Stimulated activated memory B cell treated with anti-CD40 and anti-IgM and Interleukin-4, amounts not matched to agents 10 μg/mL and 1 μg/mL and 100 μg/mL, for 72 hours (primary cell): ENCODE results near the gene MEGF10.

Source experiments
- ATAC-seq: fragments of 150-1000 bp; cut with Tn5 transposase; 2 replicates; pipeline ENCODE4 v1.10.0; 2021
- H3K27ac Mint-ChIP-seq: one replicate; pipeline ENCODE4 v1.8.0; 2022; ENCODE audit warnings: mild to moderate bottlenecking, mixed read lengths
- H3K27me3 Mint-ChIP-seq: one replicate; pipeline ENCODE4 v1.8.0; 2022; ENCODE audit warnings: mixed read lengths
- H3K36me3 Mint-ChIP-seq: one replicate; pipeline ENCODE4 v1.8.0; 2022; ENCODE audit warnings: mixed read lengths
- H3K4me1 Mint-ChIP-seq: one replicate; pipeline ENCODE4 v1.8.0; 2022; ENCODE audit warnings: mixed read lengths
- H3K4me3 Mint-ChIP-seq: one replicate; pipeline ENCODE4 v1.8.0; 2022; ENCODE audit warnings: mild to moderate bottlenecking, moderate library complexity, mixed read lengths
- H3K9me3 Mint-ChIP-seq: one replicate; pipeline ENCODE4 v1.8.0; 2022; ENCODE audit warnings: mixed read lengths

Gene MEGF10

DNA sequence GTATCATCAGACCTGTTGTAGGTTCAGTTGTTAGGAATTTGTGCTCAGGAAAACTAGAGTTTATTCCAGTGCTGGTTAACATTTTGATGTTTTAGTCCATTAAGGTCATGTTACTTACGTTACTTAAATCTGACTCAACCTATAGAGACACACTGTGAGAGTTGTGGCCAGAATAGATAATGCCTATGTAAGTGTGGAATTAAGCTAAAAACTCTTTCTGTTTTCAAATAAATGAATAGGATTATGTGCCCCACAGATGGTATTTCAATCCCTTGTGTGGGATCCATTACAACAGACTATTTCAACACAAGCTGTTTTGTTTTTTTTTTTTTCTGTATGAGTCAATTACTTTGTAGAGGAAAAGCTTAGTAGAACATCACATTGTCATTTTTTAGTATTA lies 68.1 kb downstream of the MEGF10 start:
- Mint-ChIP-seq H3K27ac (no peak overlapping the region), H3K9me3 (no peaks in the 10 kb centered on the region), H3K36me3 (no peaks in the 10 kb centered on the region), H3K4me3 (no peak overlapping the region), H3K4me1 (no peaks in the 10 kb centered on the region), H3K27me3 (peaks cover 38% of the 10 kb centered on the region)
- no peak for ATAC-seq

DNA sequence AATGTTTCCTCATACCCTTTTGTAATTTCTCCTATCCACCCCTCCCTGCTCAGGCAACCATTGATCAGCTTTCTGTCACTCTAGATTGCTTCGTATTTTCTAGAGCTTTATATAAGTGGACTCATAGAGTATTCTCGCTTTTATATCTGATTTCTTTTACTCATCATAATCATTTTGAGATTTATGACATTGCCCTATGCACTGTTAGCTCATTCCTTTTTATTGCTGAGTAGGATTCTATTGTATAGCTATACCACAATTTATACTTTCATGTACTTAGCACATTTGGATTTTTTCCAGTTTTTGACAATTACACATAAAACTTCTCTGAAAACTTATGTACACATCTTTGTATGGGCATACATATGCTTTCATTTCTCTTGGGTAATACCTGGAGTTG lies 68.9 kb downstream of the MEGF10 start:
- no peaks in the 10 kb centered on the region for H3K9me3 Mint-ChIP-seq
- peaks cover 39% of the 10 kb centered on the region for H3K27me3 Mint-ChIP-seq
- H3K4me3 Mint-ChIP-seq = no peak overlapping the region
- H3K36me3 Mint-ChIP-seq = no peaks in the 10 kb centered on the region
- H3K4me1 Mint-ChIP-seq = no peaks in the 10 kb centered on the region
- H3K27ac Mint-ChIP-seq = no peak overlapping the region
- no peak for ATAC-seq

DNA sequence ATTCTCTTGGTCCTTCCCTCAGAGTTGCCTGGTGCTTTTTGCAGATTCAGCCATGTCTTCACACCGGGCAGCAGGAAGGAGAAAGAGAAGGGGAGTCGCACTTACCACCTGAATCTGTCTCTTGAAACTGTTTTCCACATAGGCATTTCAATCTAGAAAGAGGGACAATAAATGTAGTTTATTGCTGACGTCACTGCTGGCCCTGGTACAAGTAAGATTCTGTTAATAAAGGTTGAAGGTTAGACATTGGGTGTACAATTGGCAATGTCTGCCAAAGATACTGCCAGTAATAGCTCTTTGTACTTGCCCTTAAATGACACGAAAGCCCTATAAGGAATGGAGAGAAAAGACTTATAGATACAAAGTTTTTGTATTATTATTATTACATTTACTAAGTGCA lies 72.8 kb downstream of the MEGF10 start:
- Mint-ChIP-seq H3K27me3 (peaks cover 46% of the 10 kb centered on the region), H3K36me3 (no peaks in the 10 kb centered on the region), H3K4me1 (no peaks in the 10 kb centered on the region), H3K4me3 (no peak overlapping the region), H3K9me3 (no peaks in the 10 kb centered on the region), H3K27ac (no peak overlapping the region)
- ATAC-seq = no peak

DNA sequence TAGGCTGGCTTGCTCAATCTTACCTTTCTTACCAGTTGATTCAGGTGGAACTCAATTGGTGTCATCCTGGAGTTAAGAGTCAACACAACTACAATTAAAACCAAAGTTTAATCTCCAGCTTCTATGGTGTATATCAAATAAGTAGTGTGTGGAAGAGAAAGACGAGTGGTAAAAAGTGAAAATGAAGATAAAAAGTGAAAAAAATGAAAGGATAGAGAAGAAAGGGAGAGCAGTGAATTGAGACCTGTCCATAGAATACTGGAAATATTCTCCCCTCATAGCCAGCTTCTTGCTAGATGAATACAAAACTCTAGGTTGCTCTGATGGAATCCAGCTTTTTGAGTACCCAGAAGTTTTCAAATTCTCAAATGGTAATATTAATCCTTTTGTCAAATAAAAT lies 76.4 kb downstream of the MEGF10 start:
- H3K27ac Mint-ChIP-seq = no peak overlapping the region
- no peaks in the 10 kb centered on the region for H3K4me1 Mint-ChIP-seq
- no peaks in the 10 kb centered on the region for H3K9me3 Mint-ChIP-seq
- H3K36me3 Mint-ChIP-seq = no peaks in the 10 kb centered on the region
- no peak overlapping the region for H3K4me3 Mint-ChIP-seq
- peaks cover 46% of the 10 kb centered on the region for H3K27me3 Mint-ChIP-seq
- no peak for ATAC-seq

DNA sequence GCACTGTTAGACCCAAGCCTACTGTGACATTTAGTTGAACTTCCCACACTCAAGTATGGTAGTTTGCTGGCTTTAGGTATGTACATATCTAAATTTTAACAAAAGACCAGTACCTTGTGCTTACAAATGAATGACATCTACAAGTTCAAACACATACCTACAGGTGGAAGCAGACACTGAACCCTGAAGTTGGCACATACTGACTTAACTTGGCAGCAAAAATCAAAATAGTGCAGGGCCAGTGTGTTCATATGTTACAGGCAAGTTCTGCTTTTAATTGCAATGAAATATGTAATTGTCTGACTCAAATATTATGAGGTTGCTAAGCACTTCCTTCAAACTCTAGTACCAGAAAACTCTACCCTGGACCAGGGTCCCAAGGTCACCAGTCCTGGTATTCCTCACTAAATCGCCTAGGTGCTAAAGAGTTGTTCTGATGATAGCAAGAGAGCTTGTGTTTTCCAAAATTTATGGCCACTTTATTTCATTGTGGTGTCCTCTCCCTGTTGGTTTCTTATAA lies 77.4 kb downstream of the MEGF10 start:
- no peaks in the 10 kb centered on the region for H3K4me1 Mint-ChIP-seq
- no peak overlapping the region for H3K27ac Mint-ChIP-seq
- peaks cover 39% of the 10 kb centered on the region for H3K27me3 Mint-ChIP-seq
- H3K9me3 Mint-ChIP-seq = no peaks in the 10 kb centered on the region
- no peak overlapping the region for H3K4me3 Mint-ChIP-seq
- no peaks in the 10 kb centered on the region for H3K36me3 Mint-ChIP-seq
- no peak for ATAC-seq

DNA sequence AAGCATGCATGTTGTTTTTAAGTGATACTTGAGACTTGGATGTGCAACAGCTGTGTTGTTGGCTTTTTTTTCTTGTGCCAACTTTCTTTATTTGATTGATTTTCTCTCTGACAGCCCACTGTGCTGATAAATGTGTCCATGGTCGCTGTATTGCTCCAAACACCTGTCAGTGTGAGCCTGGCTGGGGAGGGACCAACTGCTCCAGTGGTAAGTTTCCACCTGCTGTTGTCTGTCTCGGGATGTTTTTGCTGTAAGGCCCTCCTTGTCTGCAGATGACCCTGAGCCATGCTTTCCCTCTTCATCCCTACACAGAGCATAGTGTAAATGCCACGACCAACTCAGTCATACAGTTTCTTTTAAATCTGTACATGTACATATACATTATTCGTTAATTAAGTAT lies 79.2 kb downstream of the MEGF10 start:
- Mint-ChIP-seq H3K36me3 (no peaks in the 10 kb centered on the region), H3K27ac (no peak overlapping the region), H3K4me3 (no peak overlapping the region), H3K27me3 (peaks cover 21% of the 10 kb centered on the region), H3K4me1 (no peaks in the 10 kb centered on the region), H3K9me3 (no peaks in the 10 kb centered on the region)
- no peak for ATAC-seq

DNA sequence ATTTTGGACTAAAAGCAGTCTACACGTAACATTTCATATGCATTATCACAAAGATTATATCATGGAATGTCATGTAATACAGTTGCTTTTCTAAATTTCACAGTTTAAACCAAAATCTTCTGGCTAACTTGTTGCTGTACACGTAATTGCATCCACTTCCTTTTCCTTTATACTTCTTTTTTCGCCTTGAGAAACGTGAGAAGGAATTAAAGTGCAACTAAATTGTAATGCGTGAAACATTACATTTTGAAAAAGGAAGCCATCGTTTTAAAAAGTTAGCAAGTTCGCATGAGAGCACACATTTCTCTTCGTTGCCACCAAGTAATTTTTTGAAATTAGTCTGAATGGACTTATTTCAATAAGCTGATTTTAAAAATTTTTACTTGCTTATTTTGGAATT lies 80.0 kb downstream of the MEGF10 start:
- Mint-ChIP-seq H3K9me3 (no peaks in the 10 kb centered on the region), H3K4me3 (no peak overlapping the region), H3K27ac (no peak overlapping the region), H3K36me3 (no peaks in the 10 kb centered on the region), H3K27me3 (peaks cover 16% of the 10 kb centered on the region), H3K4me1 (no peaks in the 10 kb centered on the region)
- ATAC-seq = no peak

DNA sequence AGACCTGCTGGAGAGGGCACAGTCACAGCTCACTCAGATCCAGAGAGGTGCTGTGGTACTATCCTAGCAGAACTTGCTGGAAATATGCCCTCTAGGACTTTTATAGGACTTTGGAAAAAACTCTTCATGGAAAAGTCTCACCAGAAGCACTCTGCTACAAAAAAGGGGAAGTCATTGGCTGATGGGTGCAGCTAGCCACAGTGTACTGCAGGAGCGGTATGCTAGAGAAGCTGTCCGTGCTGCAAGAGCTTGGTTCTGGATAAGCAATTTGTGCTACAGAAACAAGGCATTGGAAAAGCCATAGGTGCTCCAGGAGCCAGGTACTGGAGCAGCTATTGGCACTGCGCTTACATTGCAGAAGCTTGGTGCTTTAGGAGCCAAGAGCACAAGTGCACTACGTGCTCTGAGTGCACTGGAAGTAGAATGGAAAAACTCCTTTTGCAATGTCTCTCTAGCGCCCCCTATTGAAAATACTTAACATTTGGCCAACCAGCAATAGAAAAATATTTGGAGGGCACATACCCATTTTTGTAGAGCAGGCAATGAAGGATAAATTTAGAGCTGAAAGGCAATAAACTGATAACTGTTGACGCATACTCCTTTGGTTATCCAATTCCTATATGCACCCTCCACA lies 83.4 kb downstream of the MEGF10 start:
- no peaks in the 10 kb centered on the region for H3K36me3 Mint-ChIP-seq
- no peak for ATAC-seq
- H3K4me1 Mint-ChIP-seq = no peaks in the 10 kb centered on the region
- peaks cover 4% of the 10 kb centered on the region for H3K27me3 Mint-ChIP-seq
- H3K27ac Mint-ChIP-seq = no peak overlapping the region
- no peaks in the 10 kb centered on the region for H3K9me3 Mint-ChIP-seq
- H3K4me3 Mint-ChIP-seq = no peak overlapping the region

DNA sequence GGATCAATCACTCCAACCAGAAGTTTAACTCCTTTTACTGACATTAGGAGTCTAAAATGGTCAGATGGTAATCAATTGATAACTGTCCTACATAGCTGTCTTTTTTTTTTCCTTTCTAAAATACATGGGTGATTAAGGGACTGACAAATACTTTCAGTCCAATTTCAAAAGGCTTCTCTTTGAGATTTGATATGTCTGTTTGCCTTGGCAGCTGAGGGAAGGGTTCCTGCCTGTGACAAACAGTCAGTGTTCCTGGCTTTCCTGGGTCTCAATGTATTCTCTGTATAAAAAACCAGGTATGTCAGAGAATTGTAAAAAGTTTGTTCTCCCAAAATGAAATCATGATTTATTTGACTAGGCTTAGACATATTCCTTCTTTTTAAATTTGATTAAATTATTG lies 84.5 kb downstream of the MEGF10 start:
- no peaks in the 10 kb centered on the region for H3K36me3 Mint-ChIP-seq

DNA sequence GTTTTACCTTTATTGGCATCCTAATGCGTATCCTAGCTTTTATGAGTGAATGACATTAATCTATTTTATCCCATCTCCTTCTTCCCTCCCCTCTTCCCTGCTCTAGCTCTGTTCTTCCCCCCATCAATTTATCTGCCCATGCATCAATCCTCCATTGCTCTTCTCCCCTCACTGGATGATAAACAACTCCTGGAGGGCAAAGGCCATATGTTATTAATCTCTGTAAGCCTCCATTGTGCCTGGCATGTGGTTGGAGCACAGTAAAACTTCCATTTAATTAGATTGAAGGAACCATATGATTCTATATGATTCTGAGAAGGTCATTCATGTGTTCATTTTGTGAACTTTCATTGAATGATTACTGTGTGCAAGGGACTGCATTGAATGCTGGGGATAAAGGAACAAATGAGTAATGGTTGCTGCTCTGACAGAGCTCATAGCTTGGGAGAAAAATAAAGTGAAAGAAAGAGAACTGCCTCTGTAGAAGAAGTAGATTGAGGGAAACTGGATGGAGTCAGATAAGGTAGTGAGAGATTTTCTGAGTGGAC lies 85.0 kb downstream of the MEGF10 start:
- Mint-ChIP-seq H3K4me3 (no peak overlapping the region), H3K27me3 (peaks cover 20% of the 10 kb centered on the region), H3K4me1 (no peaks in the 10 kb centered on the region), H3K36me3 (no peaks in the 10 kb centered on the region), H3K27ac (no peak overlapping the region), H3K9me3 (no peaks in the 10 kb centered on the region)
- ATAC-seq = no peak

More for the DNA sequence above, 84.5 kb downstream of the MEGF10 start:
- Mint-ChIP-seq H3K27ac (no peak overlapping the region), H3K9me3 (no peaks in the 10 kb centered on the region), H3K4me1 (no peaks in the 10 kb centered on the region), H3K27me3 (peaks cover 15% of the 10 kb centered on the region), H3K4me3 (no peak overlapping the region)
- no peak for ATAC-seq

DNA sequence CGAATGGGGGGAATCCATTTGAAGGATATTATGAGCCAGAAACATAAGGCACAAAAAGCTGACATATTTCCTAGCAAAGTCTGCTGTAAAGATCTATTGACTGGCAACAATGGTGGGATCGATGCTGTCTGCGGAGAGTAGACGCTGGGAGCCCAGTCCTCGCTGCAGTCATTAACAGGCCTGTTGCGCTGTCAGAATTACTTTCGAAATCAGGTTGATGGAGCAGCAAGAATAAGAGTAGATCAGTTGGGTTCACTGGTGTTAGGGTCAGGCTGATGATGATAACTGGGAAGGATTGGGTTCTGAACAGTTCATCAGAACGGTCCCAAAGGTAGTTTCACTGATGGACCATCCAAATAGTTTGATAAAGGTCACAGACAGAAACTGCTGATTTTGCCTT lies 87.1 kb downstream of the MEGF10 start:
- ATAC-seq = no peak
- Mint-ChIP-seq H3K4me3 (no peak overlapping the region), H3K36me3 (no peaks in the 10 kb centered on the region), H3K27me3 (peaks cover 36% of the 10 kb centered on the region), H3K27ac (no peak overlapping the region), H3K9me3 (no peaks in the 10 kb centered on the region), H3K4me1 (no peaks in the 10 kb centered on the region)

DNA sequence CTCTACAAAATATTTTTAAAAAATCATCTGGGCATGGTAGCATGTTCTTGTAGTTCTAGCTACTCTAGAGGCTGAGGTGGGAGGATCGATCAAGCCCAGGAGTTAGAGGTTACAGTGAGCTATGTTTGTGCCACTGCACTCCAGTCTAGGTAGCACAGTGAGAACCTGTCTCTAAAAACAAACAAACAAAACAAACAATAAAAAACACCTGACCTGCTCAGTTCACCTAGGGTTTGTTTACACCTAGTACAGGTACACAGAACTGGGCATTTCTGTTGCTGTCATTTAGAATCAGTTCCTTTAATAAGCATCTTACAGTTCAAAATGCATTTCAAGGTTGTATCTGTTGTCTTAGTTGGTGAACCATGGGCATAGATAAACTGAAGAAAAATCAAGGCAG lies 95.3 kb downstream of the MEGF10 start:
- H3K4me3 Mint-ChIP-seq = no peak overlapping the region
- no peaks in the 10 kb centered on the region for H3K36me3 Mint-ChIP-seq
- H3K4me1 Mint-ChIP-seq = no peaks in the 10 kb centered on the region
- H3K27ac Mint-ChIP-seq = no peak overlapping the region
- ATAC-seq = no peak
- peaks cover 15% of the 10 kb centered on the region for H3K27me3 Mint-ChIP-seq
- H3K9me3 Mint-ChIP-seq = no peaks in the 10 kb centered on the region

DNA sequence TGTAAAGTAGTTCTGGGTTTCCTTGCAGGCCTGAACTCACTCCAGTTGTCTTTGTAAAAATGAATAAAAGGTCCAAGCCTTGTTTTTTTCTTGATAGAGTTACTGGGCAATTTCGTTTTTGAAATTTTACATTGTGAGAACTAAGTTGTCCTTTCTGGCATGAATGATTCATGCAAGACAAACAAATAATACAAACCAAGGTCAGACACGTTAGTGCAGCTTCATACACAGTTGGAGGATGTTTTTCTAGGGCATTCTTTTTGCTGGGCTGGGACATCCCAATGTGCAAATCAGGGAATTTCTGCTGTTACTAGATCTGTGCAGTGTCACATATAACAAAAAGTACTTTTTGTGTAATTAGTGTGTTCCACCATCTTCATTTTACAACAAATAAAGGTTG lies 96.0 kb downstream of the MEGF10 start:
- Mint-ChIP-seq H3K9me3 (no peaks in the 10 kb centered on the region), H3K4me3 (no peak overlapping the region), H3K36me3 (no peaks in the 10 kb centered on the region), H3K27me3 (peaks cover 13% of the 10 kb centered on the region), H3K4me1 (no peaks in the 10 kb centered on the region), H3K27ac (no peak overlapping the region)
- ATAC-seq = no peak

DNA sequence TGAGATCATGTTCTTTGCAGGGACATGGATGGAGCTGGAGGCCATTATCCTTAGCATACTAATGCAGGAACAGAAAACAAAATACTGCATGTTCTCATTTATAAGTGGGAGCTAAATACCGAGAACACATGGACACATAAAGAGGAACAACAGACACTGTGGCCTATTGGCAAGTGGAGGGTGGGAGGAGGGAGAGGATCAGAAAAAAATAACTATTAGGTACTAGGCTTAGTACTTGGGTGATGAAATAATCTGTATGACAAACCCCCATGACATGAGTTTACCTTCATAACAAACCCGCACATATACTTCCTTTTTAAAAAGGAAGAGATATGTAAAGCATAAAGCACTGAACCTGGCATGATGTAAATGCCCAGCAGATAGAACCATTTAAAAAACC lies 99.0 kb downstream of the MEGF10 start:
- Mint-ChIP-seq H3K9me3 (no peaks in the 10 kb centered on the region), H3K4me1 (no peaks in the 10 kb centered on the region), H3K27me3 (no peaks in the 10 kb centered on the region), H3K4me3 (no peak overlapping the region), H3K36me3 (no peaks in the 10 kb centered on the region), H3K27ac (no peak overlapping the region)
- ATAC-seq = no peak

DNA sequence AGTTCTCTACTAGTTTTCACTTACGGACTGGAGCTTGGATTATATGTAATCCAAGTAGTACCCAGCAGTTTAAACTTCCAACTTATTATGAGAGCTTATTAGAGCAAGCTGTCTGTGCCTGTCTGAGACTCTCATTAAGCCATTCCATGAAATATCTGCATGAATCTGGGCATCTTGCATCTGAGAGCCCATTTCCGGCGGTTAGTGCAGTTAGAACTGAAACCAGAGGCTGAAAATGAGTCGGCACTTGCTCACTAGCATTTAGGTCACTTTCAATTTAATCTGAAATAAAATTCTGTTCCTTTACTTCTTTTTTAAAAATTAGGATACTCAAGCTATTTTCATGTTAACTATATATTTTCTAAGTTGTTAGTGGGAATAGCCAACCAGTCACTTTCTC lies 102.2 kb downstream of the MEGF10 start:
- no peaks in the 10 kb centered on the region for H3K4me1 Mint-ChIP-seq
- no peak overlapping the region for H3K4me3 Mint-ChIP-seq
- no peak for ATAC-seq
- H3K27ac Mint-ChIP-seq = no peak overlapping the region
- no peaks in the 10 kb centered on the region for H3K36me3 Mint-ChIP-seq
- H3K27me3 Mint-ChIP-seq = peaks cover 27% of the 10 kb centered on the region
- H3K9me3 Mint-ChIP-seq = no peaks in the 10 kb centered on the region

DNA sequence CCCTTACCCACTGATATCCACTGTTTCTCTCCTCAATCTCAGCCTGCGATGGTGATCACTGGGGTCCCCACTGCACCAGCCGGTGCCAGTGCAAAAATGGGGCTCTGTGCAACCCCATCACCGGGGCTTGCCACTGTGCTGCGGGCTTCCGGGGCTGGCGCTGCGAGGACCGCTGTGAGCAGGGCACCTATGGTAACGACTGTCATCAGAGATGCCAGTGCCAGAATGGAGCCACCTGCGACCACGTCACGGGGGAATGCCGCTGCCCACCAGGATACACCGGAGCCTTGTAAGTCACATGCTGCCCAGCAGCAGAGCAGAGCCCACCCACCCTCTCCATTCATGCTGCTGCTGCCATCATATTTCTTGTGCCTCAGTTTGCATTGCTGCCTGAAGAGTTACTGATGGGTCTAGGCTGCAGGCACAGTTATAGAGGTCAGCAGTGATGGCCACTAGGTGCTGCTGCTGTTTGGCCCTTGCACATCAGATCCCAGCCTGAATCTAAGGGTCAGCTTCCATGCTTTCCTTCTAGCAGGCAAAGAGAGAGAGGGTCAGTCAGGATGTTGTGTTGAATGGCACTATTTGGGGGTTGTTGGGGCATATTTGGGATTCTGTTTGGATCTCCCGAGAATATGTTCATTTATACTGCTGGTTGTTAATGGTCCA lies 106.0 kb downstream of the MEGF10 start:
- H3K4me1 Mint-ChIP-seq = no peaks in the 10 kb centered on the region
- H3K9me3 Mint-ChIP-seq = no peaks in the 10 kb centered on the region
- H3K4me3 Mint-ChIP-seq = no peak overlapping the region
- H3K27ac Mint-ChIP-seq = no peak overlapping the region
- no peaks in the 10 kb centered on the region for H3K36me3 Mint-ChIP-seq
- ATAC-seq = no peak
- peaks cover 27% of the 10 kb centered on the region for H3K27me3 Mint-ChIP-seq
